Stimulated activated CD4-positive, alpha-beta T cell treated with anti-CD3 and anti-CD28 coated beads, Interleukin-2, amount 100 ng/mL, for 24 hours (primary cell): ENCODE data around the gene UBQLNL.

Experiments
- DNase-seq, 2 donors: peaks; one replicate each; pipeline ENCODE4 v3.0.0-alpha.2; 2020

The UBQLNL gene

GRCh38 chr11:5507177-5507932 is 9.1 kb downstream of the UBQLNL start:
- no peak for DNase-seq

- DNase-seq, result no peak
Observed at GRCh38 chr11:5505363-5506048, 11.0 kb downstream of the UBQLNL start.

- no peak for DNase-seq
Observed at GRCh38 chr11:5504403-5504921, 12.0 kb downstream of the UBQLNL start.

GRCh38 chr11:5500393-5500801 is 16.1 kb downstream of the UBQLNL start:
- DNase-seq, result no peak

- no peak for DNase-seq
Observed at GRCh38 chr11:5499671-5500070, 16.8 kb downstream of the UBQLNL start.

- no peak for DNase-seq
Observed at GRCh38 chr11:5489576-5490357, 26.7 kb downstream of the UBQLNL start.

GRCh38 chr11:5488798-5489399 is 27.6 kb downstream of the UBQLNL start:
- DNase-seq, result no peak

- no peak for DNase-seq
Observed at GRCh38 chr11:5488385-5488784, 28.1 kb downstream of the UBQLNL start, which contains the start of gene OR52D1. TSS of gene OR52D1 (plus strand) at chr11:5488685. CDS start at chr11:5488707, 22 bp downstream.

GRCh38 chr11:5486421-5486820 is 30.1 kb downstream of the UBQLNL start:
- peak in 1 of 2 donors; percentile 5 for DNase-seq

GRCh38 chr11:5486003-5486402 is 30.5 kb downstream of the UBQLNL start:
- DNase-seq, result no peak

GRCh38 chr11:5476186-5476819 is 40.2 kb downstream of the UBQLNL start:
- DNase-seq, result peak; percentile 24 to 49

- no peak for DNase-seq
Observed at GRCh38 chr11:5473921-5474320, 42.6 kb downstream of the UBQLNL start.

- no peak for DNase-seq
Observed at GRCh38 chr11:5467527-5467926, 49.0 kb downstream of the UBQLNL start.
